ENCODE data around the gene ATP5F1D. TPM values are rescaled to one million over a fixed set of nuclear protein-coding genes. Genes with fewer than 3 reads are reported as not detected.

The ATP5F1D gene
- total and polyA plus RNA-seq, 2 of the 13 experiments (the other 11 are each of a cell fraction or from before 2014, with no cell fraction given), result 39.4 to 78.7 TPM

- TF ChIP-seq HCFC1 (IDR thresholded peaks at IDR 0.05; ENCODE audit: low read depth, low read length), result no peak; the same call in 1 of the 2 replicates
- peak; percentile 49; the same call in 1 of the 2 replicates for TF ChIP-seq SOX13 (IDR thresholded peaks at IDR 0.05)
- TF ChIP-seq SOX13 (CRISPR knock-in tag; conservative IDR thresholded peaks at IDR 0.05 in 1 of 2, IDR thresholded peaks at IDR 0.05 in 1 of 2), result peak in 1 of 2 experiments; percentile 84; a peak in 2 of 4 replicates
- TF ChIP-seq ZNF205 (CRISPR knock-in tag; IDR thresholded peaks at IDR 0.05), result peak; percentile 70
- no peak for TF ChIP-seq ATF7 (IDR thresholded peaks at IDR 0.05)
- peak; percentile 88 for TF ChIP-seq ATF7 (CRISPR knock-in tag; IDR thresholded peaks at IDR 0.05)
- 0 out of 2 replicates have a peak, but pooled peaks have one; percentile 23 for TF ChIP-seq ZBTB14 (CRISPR knock-in tag; IDR thresholded peaks at IDR 0.05)
- peak; percentile 37; the same call in 1 of the 2 replicates for TF ChIP-seq PRDM15 (CRISPR knock-in tag; IDR thresholded peaks at IDR 0.05)
- TF ChIP-seq NR2F6 (IDR thresholded peaks at IDR 0.05), result peak; percentile 97
- TF ChIP-seq NR2F6 (CRISPR knock-in tag; IDR thresholded peaks at IDR 0.05), result peak; percentile 99
- TF ChIP-seq ZNF24 (IDR thresholded peaks at IDR 0.05), result no peak
- peak; percentile 81 for TF ChIP-seq ATF2 (CRISPR knock-in tag; IDR thresholded peaks at IDR 0.05)
- TF ChIP-seq RXRA (CRISPR knock-in tag; IDR thresholded peaks at IDR 0.05), result peak; percentile 99
- TF ChIP-seq ZNF281 (CRISPR knock-in tag; IDR thresholded peaks at IDR 0.05; ENCODE audit: borderline replicate concordance), result peak; percentile 84; the same call in 1 of the 2 replicates
- TF ChIP-seq ZNF235 (CRISPR knock-in tag; IDR thresholded peaks at IDR 0.05; ENCODE audit: borderline replicate concordance), result no peak; the same call in 1 of the 2 replicates
- TF ChIP-seq PHF8 (CRISPR knock-in tag; IDR thresholded peaks at IDR 0.05), result 0 out of 2 replicates have a peak, but pooled peaks have one; percentile 29
- TF ChIP-seq POGZ (CRISPR knock-in tag; IDR thresholded peaks at IDR 0.05), result no peak; the same call in 1 of the 2 replicates
These were observed 3.3 kb downstream of the ATP5F1D start (continued) for GRCh38 chr19:1244693-1245451.

Data from HepG2 (cell line).